AG08395 (cell line): ENCODE results near the gene CRY2.

ENCODE experiments used
- DNase-seq: peaks from one replicate; pipeline ENCODE4 v3.0.0; 2012; ENCODE audit warnings: mixed read lengths, low spot score

Gene CRY2

DNA sequence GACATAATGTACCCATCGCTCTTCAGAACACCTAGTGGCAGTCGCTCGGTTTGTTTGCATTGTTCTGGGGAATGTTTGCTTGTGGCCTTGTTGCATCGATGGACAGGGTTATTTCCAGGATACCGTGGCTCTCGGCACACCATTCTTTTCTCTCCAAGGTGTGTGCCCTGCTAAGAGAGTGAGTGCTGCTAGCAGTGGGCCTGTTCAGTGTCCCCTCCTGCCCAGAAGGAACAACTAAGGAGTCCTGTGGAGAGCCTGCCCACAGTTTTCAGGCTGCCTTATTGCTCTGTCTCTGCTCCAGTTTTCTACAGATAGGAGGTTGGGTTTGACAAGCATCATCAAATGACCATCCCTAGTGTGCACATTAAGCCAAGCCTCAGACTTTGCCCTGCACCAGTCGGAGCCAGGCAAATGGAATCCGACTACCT lies 1.4 kb downstream of the CRY2 start:
- DNase-seq, result no peak

DNA sequence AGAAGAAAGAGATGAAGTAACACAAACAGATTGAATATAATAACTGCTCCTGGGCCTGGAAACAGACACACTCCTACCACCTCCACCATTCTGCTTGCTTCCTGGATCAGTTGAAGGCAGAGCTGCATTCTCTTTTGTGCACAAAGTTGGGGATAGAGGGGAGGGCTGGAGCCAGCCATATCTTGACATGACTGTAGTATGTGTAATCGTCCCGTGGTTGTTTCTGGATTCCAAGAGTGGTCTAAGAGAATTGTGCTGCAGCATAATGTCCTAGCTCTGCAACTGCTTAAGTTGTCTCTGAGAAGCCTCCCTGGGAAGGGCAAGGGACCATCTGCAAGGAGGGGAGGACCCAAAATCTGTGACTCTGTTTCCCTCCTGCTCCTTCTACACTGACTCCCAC lies 3.2 kb downstream of the CRY2 start:
- DNase-seq, result peak; percentile 29

DNA sequence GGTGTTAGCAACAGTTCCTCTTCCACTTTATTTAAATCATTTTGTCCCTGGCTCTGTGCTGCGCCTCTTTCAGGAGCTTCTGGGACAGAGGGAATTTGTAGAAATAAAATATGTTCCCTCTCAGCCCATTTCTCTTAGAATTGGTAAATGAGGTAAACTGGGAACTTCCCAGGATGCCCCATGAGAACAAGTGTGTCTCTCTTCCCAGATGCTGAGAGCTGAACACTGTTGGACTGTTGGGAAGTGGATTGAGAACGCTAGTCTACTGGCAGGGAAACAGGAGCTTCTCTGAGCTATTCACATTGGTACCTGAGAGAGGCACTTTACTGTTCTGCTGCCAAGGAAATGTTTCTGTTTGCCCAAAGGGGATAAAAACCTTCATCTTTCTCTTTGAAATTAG lies 4.0 kb downstream of the CRY2 start:
- DNase-seq, result no peak

DNA sequence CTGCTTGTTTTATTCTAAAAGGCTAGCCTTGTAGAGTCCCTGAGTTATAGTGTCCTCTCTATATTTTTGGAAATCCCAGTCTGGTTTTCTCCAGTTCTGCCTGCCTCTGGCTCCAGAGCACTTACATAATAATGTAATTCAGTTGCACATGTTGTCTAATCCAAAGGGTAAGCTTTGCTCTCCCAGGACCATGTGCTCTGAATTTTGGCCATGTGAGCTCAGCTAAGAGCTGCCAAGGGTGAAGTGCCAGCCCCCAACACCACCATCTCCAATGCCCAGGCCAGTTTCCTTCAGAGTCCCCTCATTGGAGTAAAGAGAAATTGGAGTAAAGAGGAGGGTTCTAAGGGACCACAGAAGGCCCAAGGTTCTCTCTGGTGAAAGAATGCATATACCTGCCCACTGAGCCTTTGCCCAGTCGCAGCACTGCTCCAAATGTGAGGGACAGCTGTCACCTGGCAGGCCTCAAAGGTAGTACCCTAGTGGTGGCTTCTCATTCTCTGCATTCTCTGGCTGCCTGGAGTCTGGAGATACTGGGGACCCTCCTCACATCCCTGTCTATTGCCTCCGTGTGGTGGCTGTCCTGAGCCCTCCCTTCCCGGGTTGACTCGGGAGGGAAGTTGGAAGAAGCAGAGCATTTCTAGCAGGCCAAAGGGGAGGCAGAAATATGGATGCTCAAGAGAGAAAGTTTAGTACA lies 4.9 kb downstream of the CRY2 start:
- DNase-seq, result no peak

DNA sequence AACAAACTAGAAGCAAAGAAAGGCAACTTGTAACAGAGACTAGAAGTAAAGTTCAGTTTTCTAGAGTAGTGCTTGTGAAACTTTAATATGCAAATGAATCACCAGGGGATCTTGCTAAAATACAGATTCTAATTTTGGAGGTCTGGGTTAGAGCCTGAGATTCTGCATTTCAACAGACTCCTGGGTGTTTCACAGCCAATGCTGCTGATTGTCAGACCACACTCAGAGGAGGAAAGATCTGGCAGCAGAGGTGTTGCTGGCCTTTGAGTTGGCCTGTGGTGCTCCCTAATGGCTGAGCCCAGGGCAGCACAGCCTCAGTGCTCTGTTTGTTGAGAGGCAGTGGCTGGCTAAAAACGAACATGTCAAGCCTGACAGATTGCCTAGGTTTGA lies 5.4 kb downstream of the CRY2 start:
- DNase-seq, result no peak

DNA sequence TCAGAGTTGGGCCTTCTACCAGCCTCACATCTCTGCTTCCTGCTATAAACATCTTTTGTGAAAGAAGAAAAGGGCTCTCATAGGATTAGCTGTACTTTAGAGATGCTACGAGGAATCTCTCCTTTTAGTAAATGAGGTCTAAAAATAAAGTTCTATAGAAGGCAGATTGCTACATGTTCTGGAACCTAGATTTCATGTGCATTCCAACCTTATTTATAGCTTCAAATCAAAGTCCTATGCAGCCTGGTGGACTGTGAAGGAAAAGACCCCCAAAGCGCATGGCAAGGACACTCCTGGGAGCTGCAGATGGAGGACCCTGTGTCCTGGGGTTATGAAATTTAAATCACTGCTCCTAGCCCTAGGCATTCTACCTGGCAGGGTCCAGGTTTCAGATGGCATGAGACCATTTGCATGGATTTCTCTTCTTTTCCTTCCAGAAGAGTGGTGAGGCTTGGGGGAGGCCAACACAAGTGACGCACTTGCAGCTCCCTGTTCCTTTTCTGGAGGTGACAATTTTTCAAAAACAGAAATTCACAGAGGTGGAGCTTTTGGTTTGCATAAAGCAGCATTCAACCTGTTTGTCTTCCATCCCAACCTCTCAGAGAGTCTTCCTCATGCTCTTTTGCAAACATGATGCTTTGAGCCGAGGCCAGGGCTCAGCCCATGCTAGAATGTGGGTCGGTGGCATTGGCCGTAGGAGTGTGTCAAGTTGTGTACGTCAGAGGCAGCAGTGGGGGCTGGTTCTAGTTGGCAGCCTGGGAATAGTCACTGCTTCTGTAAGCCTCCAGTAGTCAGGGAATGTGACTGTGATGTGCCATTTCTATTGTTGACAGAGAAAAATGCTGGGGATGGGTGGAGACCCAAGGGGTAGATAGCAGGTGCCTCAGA lies 6.3 kb downstream of the CRY2 start:
- no peak for DNase-seq

DNA sequence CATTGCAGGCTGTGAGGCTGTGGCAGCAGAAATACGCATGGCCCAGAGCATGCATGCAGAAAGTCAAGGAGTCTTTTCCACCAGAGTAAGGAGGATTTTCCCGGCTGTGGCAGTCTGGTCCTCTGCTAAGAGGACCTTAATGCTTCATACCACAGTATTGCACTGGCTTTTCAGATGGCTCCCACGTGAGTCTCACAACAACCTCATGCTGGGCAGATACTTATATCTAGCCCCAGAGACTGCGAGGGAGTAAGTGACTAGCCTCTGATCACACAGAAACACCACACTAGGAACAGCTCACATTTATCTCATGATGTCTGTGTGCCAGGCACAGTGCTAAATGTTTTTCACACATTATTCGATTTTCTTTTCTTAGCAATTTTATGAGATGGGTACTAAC lies 8.0 kb downstream of the CRY2 start:
- no peak for DNase-seq

DNA sequence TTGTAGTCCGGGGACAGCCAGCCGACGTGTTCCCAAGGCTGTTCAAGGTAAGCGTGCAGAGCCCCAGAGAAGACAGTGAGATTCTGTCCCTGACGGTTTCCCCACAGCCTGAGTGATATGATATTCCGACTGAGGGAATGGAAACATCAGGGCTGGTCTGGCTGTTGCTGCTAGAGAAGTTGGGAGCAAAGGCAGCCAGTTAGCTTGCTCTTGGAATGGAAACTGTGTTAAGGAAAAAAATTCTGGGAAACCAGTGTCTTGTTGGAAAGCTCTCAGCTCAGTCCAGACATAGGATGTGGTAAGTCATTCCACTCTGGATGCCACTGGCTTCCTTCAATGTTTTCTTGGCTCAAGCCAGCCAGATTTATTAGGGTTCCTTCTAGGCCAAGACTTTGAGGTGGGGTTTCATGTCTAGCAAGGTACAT lies 8.8 kb downstream of the CRY2 start:
- peak; percentile 54 for DNase-seq

DNA sequence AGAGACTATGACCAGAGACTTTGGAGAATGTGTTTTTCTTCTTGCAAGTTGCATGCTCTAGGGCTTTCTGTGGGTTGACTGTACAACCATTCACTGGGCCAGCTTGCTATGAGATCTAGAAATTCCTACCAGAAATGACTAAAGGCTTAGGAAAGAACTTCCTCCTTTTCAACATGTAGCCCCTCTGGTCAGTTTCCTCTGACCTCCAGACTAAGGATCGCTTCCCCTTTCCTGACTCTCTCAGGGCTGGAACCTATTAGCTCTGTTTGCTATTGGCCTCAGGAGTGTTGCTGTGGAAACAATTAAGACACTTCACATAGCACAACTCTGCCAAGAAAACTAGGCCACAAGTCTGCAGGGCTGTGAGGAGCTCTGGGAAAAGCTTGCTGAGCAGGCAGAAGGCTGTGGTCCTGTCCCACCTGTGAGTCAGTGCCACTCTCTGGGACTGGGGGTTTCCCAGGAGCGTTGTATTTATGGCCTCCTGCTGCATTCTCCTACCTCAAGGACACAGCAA lies 10.7 kb downstream of the CRY2 start:
- peak; percentile 87 for DNase-seq

DNA sequence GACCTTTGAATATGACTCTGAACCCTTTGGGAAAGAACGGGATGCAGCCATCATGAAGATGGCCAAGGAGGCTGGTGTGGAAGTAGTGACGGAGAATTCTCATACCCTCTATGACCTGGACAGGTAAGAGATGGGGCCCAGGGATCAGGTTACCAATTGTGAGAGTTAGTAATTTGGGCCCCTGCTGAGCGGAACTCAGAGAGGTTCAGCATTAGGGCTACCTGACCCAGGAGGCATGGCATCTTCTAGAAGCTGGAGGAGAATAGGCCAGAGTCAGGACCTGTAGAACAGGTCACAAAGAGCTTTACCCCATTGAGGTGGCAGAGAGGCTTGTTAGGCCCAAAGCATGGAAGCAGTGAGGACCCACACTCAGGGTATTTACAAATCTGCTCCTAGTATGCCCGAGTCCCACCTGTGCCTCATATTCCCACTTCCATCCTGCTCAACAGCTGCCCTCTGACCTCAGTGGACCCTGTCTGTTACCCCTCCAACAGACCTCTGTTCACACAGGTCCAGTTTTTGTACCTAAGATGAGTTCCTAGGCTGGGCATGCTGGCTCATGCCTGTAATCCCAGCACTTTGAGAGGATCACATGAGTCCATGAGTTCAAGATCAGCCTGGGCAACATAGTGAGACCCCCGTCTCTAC lies 11.6 kb downstream of the CRY2 start:
- no peak for DNase-seq

DNA sequence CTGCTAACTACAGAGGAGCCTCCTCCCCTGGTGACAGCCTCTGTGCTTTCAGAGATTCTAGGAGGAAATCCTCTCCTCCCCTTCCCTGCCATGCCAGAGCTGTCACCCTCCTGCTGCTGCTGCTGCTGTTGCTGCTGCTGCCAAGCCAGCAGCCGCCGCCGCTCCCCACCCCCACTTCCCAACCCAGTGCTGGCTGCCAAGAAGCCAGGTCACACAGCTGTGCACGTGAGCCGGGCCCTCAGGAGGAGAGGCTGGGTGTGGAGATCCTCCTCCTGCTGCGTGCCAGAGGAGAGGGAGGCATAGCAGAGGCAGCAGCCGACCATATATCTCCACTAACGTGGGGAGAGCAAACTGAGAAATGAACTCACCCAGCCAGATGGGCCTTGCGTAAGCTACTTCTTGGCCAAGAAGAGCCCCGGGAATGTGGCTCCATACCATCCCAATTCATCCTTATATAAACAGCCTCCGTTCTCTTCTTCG lies 12.4 kb downstream of the CRY2 start:
- peak; percentile 98 for DNase-seq

DNA sequence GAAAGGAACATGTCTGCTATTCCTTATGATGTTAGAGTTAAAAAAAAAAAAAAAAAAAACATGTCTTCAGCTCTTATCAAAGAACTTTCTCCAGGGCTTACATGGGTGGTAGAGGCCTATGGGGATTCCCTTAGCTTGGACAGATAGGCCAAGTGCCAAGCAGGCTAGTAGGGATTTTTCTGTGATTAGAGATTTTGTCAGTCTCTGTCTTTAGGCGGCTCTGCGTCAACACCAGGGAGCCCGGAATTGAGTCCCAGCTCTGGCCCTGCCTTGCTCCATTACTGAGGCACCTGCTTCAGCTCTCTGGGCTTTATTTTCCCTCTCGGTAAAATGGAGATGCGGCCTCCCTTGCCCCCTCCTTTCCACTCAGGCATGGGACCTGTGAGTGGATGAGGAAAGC lies 13.1 kb downstream of the CRY2 start:
- no peak for DNase-seq

DNA sequence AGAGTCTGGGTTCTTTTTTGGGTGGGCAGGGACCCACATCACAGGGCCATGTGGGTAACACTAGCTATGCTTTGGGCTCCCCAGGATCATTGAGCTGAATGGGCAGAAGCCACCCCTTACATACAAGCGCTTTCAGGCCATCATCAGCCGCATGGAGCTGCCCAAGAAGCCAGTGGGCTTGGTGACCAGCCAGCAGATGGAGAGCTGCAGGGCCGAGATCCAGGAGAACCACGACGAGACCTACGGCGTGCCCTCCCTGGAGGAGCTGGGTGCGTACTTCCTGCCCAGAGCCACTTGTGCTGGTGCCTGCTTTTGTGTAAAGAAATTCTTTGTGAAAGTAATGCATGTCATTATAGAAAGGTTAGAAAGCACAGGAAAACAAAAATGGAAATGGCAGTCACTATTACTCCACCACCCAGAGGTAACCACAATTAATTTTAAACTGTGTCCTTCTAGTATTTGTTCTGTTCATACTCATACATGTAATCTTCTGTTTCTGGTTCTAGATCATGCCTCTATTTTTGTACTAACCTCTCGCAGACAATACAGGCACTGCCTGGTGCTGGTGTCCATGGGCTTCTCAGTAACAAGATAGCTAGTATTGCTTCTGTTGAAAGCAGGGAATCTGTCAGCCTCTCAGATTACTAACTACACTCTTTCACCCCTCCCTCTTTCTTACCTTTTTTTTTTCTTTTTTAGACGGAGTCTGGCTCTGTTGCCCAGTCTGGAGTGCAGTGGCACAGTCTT lies 13.7 kb downstream of the CRY2 start:
- DNase-seq, result no peak

DNA sequence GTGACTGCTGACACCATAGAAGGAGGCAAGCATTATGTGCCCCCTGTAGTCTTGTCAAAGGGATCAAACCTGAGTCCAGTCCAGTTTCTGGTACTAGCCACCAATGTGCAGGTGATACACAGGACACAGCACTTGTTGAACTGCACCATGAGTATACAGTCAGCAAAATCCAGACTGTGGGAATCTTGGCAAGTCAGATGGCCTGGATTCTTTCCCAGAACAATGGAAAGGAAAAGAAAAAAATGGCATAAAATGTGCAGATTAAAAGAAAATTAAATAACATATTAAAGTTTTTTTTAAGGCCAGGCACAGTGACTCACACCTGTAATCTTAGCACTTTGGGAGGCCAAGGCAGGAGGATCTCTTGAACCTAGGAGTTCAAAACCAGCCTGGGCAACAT lies 16.8 kb downstream of the CRY2 start:
- DNase-seq, result no peak

DNA sequence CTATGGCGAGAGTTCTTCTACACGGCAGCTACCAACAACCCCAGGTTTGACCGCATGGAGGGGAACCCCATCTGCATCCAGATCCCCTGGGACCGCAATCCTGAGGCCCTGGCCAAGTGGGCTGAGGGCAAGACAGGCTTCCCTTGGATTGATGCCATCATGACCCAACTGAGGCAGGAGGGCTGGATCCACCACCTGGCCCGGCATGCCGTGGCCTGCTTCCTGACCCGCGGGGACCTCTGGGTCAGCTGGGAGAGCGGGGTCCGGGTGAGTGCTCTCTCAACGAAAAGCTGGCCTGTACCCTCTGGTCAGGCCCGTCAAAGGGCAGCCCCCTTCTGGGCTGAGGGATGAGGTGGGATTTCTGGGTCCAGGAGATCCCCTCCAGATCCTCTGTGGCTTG lies 22.3 kb downstream of the CRY2 start:
- no peak for DNase-seq

DNA sequence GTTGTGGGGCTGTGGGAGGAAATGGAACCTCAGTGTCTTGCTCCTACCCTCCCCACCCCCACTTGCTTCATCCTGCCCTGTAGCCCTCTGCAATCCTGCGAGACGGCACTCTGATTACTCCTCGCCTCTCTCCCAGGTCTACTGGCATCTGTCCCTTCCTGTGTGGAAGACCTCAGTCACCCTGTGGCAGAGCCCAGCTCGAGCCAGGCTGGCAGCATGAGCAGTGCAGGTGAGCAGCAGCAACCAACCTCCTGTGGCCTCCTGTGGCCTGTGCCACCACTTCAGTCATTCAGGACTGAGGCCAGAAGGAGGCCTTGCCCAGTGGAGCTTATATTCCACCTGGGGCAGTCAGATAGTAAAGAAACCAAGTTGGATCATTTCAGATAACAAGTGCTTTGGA lies 23.4 kb downstream of the CRY2 start:
- no peak for DNase-seq

DNA sequence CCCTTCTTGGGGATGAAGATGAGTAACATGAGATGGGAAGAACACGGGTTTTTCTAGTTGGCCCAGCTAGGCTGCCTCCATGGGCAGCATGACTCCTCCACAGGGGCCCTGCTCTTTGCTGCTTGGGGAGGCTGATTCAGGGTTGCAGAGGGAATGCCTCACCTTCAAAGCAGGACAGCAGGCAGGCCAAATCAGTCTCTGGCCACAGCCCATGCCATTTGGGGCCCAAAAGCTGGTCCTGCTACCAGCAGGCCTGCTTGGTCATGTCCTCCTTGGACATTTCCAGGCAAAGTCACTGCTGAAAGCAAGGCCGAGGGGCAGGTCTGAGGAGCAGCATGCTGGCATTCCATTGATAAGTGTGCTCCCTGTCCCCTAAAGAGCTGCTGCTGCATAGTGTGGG lies 24.4 kb downstream of the CRY2 start:
- no peak for DNase-seq

DNA sequence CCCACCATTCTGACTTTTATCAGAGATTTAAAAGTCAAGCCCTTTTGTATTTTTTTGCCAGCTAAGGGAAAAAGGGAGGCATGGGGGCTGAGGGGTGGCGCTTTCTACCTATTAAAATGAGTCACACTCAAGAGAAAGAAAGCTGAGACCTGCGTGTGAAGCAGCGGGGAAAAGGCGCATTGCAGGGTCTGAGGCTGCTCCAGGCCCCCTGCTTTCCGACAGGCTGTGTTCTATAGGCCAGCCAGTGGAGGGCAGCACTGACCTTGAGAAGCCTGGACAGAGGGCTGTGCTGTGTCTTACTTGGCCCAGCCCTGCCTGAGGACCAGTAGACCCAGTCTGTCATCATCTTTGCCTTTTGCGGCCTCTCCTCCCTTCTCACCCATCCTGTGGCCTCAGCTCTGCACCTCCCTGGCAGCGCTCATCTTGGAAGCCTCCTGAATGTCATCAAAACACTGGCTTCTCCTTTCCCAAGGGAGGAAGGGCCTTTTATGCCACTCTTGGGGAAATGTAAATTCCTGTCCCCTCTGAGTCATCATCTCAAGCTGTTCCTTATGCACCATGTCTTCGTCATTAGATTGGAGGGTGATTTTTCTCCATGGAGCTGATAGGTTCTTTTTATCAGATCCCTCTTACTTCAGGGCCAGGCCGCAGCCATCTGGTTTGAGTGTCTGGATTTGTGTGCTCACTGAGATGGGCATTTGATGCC lies 25.5 kb downstream of the CRY2 start:
- peak; percentile 86 for DNase-seq

DNA sequence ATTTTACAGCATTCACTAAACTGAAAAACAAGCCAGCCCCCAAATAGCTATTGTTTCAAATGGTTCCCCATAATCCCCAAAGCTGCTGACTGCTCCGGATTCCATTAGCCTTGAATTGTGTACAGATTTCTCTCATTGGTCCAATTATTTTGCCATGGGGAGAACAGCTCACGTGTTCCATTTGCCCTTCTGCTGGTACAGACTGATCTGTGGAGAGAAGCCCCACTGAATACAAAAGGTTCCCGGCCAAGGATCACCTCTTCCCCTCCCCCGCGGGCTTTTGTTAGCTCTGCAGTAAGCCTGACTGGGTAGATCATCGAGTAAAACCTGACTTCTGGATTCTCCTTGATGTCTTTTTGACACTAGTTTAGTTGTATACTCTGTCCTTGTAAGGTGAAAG lies 29.1 kb downstream of the CRY2 start:
- DNase-seq, result no peak

DNA sequence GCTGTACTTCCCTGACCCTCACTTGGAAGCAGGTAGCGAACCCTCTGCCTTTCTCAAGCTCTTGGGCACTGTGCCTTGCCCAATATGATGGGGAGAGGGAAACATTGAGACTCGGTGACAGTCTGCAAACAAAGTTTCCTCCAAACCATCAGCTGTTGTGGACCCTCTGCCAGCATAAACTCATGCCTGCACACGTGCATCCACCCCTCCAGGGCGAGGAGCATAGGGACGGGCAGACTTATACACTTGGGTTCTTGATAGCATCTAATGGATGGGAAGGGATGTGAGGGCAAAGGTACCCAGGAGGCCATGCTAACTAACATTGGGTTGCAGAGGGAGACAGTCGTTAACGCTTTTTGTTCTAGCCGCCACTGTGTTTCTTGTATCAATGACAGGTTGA lies 29.9 kb downstream of the CRY2 start:
- DNase-seq, result no peak

DNA sequence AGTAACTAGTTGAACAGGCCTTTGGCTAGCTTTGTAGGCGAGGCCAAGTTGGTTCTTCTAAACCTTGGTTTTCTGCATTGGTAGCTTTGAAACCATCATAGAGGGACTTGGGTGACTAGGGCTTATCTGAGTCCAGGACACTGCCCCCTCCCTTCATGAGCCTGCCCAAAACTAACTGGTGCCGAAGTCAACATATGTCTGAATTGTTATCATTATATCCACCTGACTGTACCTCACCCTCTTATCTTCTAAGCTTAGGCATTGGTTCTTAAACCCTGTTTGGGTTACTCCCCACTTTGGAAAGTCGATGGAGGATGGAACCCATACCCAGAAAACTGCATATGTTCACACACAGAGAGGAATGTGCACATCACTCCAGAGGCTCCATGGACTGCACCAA lies 30.6 kb downstream of the CRY2 start:
- no peak for DNase-seq
